ENCODE measurements around the gene LMO3.

The LMO3 gene

DNA sequence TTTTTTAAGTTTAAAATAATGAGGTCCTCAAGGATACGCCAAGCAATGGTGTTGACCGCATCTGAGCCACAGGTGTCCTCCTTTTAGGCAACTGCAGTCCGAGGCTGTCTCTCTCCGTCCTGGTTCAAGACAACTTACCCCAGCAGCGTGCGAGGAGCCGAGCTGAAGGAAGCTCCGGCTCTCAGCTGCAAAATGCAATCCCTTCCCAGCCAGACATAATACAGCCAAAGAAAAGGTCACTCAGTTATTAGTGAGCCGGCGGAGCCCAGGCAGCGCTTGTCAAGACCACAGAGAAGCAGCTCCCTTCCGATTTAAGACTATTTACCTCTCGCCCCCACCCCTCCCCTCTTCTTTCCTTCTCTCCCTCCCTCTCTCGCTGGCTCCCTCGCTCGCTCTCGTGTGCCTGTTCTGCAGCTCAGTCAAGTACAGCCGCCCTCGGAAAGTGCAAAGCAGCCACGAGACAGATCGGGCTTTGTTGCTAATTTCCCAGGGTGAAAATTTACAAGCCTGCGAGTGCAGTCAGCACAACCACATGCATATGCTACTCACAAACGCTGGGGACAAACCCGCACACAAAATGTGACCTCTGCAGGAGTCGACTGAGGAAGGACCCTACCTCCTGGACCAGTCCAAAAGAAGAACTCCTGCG is 363 bp upstream of the LMO3 start:
- Mint-ChIP-seq H3K4me1 (ENCODE audit: low read depth) (peaks cover 2% of the 10 kb centered on the region), H3K36me3 (no peaks in the 10 kb centered on the region), H3K4me3 (no peak overlapping the region), H3K27me3 (peaks cover 32% of the 10 kb centered on the region), H3K9me3 (ENCODE audit: low read depth) (no peaks in the 10 kb centered on the region), H3K27ac (no peak overlapping the region)

DNA sequence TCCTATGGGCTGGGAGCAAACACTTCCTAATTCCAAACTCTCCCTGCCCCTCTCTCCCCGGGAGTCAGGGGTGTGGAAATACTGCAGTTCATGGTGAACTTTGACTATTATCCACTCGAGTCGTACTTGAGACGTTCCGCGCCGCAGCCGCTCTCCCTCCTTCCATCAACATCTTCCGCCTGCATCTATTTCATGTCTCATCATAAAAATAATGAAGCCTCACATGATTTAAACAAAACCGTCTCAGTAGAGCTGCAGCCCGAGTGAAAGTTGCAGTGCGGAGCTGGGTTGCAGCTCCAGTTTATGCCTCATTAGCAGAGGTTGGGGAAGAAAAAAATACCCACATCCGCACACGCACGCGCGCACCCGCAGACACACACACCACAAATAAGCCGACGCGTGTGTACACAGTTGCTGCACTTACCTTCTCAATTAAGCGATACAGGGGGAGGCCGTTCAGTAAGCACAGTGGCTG is 283 bp downstream of the LMO3 start:
- peaks cover 32% of the 10 kb centered on the region for H3K27me3 Mint-ChIP-seq
- H3K4me1 Mint-ChIP-seq (ENCODE audit: low read depth): peaks cover 2% of the 10 kb centered on the region
- H3K36me3 Mint-ChIP-seq: no peaks in the 10 kb centered on the region
- no peak overlapping the region for H3K4me3 Mint-ChIP-seq
- H3K27ac Mint-ChIP-seq: no peak overlapping the region
- no peaks in the 10 kb centered on the region for H3K9me3 Mint-ChIP-seq (ENCODE audit: low read depth)

DNA sequence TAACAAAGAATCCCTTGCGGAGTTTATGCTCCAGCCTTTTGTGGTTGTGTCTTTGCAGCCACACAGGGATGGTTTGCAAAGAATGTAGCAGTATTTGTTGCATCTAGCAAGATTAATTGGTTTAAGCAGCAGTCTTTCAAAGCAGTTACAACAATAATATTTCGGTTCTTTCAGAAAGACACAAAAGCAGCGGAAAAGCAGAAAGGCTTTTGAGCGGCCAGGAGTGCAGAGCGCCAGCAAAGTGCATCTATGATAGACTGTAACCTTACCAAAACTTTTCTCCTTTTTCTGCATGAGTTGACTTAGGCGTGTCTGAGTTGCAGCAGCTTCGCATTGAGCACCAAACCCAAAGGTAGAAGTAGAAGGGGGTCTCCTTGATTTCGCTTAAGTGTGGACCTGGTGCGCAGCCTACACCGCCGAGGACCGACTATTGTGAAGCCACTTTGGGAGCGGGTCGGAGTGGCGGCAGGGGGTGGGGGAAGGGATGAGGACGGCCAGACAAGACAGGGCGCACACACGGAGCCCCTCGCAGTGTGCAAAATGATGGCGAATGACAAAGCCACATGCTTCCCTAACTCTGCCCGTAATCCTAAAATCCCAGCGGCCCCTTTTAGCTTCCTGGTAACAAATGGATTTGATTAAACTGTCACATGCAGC is 1.2 kb downstream of the LMO3 start:
- no peak overlapping the region for H3K27ac Mint-ChIP-seq
- no peaks in the 10 kb centered on the region for H3K36me3 Mint-ChIP-seq
- peaks cover 2% of the 10 kb centered on the region for H3K4me1 Mint-ChIP-seq (ENCODE audit: low read depth)
- H3K27me3 Mint-ChIP-seq: peaks cover 32% of the 10 kb centered on the region
- H3K9me3 Mint-ChIP-seq (ENCODE audit: low read depth): no peaks in the 10 kb centered on the region
- H3K4me3 Mint-ChIP-seq: no peak overlapping the region

DNA sequence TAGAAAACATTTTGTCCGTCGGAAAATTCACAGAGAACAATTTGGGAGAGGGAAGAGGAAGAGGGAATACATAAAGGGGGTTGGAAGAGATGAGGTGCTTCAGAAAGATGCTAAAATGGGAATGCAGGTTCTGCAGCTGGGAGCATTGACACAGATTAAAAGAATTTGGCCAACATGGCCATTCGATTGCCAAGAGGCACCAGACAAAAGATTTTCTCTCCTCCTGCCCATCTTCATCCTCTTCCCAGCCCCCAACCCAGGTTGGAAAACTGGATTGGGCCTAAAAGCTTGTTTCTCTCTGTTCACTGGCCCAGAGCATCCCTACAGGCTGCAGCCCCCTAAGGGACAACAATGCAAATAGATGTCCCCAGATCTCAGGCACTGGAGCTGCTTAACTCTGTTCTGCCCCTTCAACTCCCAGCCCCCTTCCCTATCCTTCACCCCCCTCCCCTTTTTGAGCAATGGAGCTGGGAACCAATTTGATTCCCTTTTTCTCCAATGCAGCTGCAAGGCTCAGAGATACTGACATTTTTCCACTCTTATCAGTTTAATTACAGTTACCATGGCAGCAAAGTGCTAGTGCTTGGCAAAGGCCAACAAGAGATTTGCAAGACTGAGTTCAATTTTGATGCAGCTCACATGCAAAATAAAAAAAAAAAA is 1.9 kb downstream of the LMO3 start:
- peaks cover 2% of the 10 kb centered on the region for H3K4me1 Mint-ChIP-seq (ENCODE audit: low read depth)
- H3K9me3 Mint-ChIP-seq (ENCODE audit: low read depth): no peaks in the 10 kb centered on the region
- peaks cover 26% of the 10 kb centered on the region for H3K27me3 Mint-ChIP-seq
- H3K36me3 Mint-ChIP-seq: no peaks in the 10 kb centered on the region
- no peak overlapping the region for H3K4me3 Mint-ChIP-seq
- H3K27ac Mint-ChIP-seq: no peak overlapping the region

DNA sequence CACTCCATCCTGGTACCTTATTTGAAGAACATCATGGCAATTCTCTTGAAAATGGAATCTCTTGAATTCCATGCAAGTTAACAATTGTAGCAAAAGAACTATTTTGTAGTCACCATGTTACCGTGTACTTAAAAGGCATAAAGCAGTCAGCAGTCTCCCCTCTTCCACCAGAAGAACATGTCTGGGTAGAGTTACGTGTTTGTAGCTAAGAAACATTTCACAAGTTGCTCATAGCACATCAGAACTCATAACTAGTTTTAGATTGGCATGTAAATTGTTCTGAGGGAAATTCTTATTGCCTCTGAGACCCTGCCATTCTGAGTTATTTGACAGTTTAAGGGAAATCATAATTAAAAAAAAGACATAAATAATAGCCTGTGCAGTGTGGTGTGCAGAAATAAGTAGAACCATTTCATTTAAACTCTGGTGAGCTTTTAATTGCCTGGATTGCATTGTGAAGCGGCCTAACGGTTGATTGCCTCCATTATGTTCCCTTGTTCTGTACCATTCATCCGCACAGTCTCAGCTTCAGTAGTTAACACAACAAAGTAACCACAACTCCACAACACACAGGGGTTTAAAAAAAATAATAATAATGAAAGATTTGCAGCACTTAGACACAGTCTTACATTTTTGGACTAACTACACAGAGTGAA is 2.6 kb downstream of the LMO3 start:
- Mint-ChIP-seq H3K27me3 (peaks cover 26% of the 10 kb centered on the region), H3K27ac (no peak overlapping the region), H3K36me3 (no peaks in the 10 kb centered on the region), H3K9me3 (ENCODE audit: low read depth) (no peaks in the 10 kb centered on the region), H3K4me3 (no peak overlapping the region), H3K4me1 (ENCODE audit: low read depth) (peaks cover 2% of the 10 kb centered on the region)

DNA sequence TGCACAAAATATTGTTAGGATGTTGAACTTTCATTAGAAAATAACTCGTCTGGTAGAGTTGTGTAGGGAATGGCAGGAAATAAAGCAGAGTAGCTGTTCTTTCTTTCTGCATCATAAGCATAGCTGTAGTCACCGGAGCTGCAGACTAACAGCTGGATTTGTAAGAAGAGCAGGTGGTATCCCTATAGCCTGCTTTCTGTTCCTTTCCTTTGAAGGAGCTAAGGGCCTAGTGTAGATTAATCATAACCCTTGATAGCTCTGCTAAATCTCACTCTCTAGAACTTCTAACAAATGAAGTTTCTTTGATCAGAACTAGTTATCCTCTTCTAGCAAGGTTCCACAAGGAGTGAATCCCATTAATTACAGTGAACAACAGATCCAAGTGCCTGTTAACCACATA is 3.5 kb downstream of the LMO3 start:
- Mint-ChIP-seq H3K27me3 (peaks cover 17% of the 10 kb centered on the region), H3K9me3 (ENCODE audit: low read depth) (no peaks in the 10 kb centered on the region), H3K4me1 (ENCODE audit: low read depth) (peaks cover 2% of the 10 kb centered on the region), H3K27ac (no peak overlapping the region), H3K4me3 (no peak overlapping the region), H3K36me3 (no peaks in the 10 kb centered on the region)

DNA sequence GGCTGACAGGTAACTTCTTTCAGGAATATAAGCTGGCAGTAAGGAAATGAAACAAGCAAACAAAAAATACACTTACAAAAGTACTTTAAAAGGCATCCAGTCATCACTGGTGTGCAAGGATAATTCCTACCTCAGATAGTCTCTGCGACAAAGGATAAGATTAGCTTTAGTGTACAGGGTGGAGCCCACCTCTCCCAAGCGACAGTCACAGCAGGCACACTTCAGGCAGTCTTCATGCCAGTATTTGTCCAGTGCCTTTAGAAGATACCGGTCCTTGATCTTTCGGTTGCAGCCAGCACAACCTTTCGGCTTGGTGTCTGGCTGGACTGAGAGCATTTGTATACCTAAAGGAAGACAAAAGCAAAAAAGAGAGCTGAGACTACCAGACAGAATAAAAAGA is 5.4 kb downstream of the LMO3 start:
- Mint-ChIP-seq H3K9me3 (ENCODE audit: low read depth) (no peaks in the 10 kb centered on the region), H3K27me3 (peaks cover 6% of the 10 kb centered on the region), H3K4me1 (ENCODE audit: low read depth) (no peaks in the 10 kb centered on the region)

DNA sequence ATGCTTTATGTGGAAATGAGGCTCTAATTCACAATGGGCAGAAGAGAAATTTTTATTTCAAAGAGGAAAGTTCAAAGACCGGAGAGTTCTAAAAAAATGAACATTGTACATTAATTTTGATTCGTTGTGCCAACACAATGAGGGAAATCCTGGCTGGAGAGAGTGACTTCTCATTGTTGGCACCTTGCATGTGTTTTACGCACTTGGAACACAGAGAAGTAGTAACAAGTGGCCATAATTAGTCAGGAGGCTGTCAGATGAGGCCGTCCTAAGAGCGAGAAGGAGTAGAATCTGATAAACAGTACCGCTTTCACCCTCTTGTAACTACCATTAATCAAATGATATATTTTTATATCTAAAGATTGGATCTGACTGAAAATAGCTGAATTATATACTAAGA is 6.9 kb downstream of the LMO3 start:
- Mint-ChIP-seq H3K9me3 (ENCODE audit: low read depth) (no peaks in the 10 kb centered on the region), H3K27ac (no peak overlapping the region), H3K4me1 (ENCODE audit: low read depth) (no peaks in the 10 kb centered on the region), H3K4me3 (no peak overlapping the region), H3K27me3 (no peaks in the 10 kb centered on the region), H3K36me3 (no peaks in the 10 kb centered on the region)

More for the DNA sequence above, 5.4 kb downstream of the LMO3 start:
- Mint-ChIP-seq H3K36me3 (no peaks in the 10 kb centered on the region), H3K27ac (no peak overlapping the region), H3K4me3 (no peak overlapping the region)

DNA sequence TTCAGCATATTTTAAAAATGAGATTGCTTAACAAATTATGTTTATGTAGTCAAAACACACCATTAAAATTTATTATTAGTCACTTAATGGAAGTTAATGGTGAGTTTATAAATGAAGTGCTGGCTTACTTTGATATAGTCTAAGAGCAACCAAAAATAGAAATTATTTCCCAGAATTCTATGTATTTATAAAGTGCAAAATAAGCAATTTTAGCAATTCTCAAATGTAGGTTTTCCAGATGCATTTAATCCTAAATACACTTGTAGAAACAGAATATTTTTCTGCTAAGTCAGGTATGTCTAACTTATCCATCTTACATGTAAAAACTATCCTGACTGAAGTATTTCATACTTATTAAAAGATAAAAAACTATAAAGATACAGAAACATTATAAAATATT is 11.2 kb downstream of the LMO3 start:
- H3K4me1 Mint-ChIP-seq (ENCODE audit: low read depth): no peaks in the 10 kb centered on the region
- no peak overlapping the region for H3K4me3 Mint-ChIP-seq
- H3K9me3 Mint-ChIP-seq (ENCODE audit: low read depth): no peaks in the 10 kb centered on the region
- H3K27me3 Mint-ChIP-seq: no peaks in the 10 kb centered on the region
- no peaks in the 10 kb centered on the region for H3K36me3 Mint-ChIP-seq
- no peak overlapping the region for H3K27ac Mint-ChIP-seq

DNA sequence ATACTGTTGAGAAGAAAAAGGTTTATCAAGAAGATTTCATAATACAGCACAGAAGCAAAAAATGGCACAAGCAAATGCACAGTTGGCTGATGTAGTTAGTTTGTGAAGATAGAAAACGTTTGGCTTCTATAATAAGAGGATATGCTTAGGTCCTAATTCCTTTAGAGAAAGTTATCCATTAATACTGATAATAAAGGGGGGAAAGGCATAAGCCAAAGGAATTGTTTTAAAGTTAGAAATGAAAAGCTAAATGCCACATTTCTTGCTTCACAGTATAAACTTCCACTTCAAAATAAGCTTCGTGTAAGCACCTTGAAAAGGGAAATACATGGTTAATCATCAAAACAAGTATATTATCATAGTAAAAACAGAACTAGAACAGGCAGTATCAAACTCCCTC is 12.4 kb downstream of the LMO3 start:
- no peaks in the 10 kb centered on the region for H3K9me3 Mint-ChIP-seq (ENCODE audit: low read depth)
- H3K4me1 Mint-ChIP-seq (ENCODE audit: low read depth): no peaks in the 10 kb centered on the region
- no peaks in the 10 kb centered on the region for H3K36me3 Mint-ChIP-seq
- H3K27me3 Mint-ChIP-seq: no peaks in the 10 kb centered on the region
- H3K27ac Mint-ChIP-seq: no peak overlapping the region
- H3K4me3 Mint-ChIP-seq: no peak overlapping the region

DNA sequence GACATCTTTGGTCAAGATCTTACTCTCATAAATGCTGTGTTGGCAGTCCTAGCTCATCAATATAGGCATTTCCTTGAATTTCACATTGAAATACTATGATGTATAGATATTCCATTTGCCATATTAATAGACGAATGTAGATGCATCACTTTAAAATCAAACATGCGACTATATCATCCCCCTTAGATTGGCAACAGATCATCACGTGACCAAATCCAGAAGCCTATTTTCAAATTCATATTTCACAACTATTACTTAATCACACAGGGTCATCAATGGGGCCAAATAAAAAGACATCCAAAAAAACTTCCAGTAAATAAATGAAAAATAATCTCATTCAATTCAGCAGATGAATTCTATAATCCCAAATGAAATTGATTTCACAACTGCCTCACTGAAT is 15.3 kb downstream of the LMO3 start:
- no peak overlapping the region for H3K4me3 Mint-ChIP-seq
- no peaks in the 10 kb centered on the region for H3K4me1 Mint-ChIP-seq (ENCODE audit: low read depth)
- no peak overlapping the region for H3K27ac Mint-ChIP-seq
- no peaks in the 10 kb centered on the region for H3K27me3 Mint-ChIP-seq
- no peaks in the 10 kb centered on the region for H3K36me3 Mint-ChIP-seq
- H3K9me3 Mint-ChIP-seq (ENCODE audit: low read depth): no peaks in the 10 kb centered on the region

DNA sequence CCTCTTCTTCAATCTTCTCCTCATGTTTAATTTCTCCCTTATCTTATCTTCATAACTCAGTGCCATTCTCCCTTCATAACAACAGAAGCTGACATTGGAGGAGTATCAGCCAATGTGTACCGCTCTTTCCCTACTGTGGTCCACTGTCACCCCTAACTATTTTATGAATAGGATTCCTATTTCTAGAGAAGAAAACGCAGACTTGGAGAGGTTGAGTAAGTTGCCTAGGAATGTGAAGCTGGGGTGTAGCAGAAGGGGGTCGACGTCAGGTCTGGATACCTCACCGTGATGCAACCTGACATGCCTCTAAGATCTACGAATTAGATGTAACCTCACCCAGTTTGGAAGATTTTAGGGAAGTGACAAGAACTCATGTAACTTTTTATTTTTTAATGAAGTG is 17.1 kb downstream of the LMO3 start:
- no peaks in the 10 kb centered on the region for H3K4me1 Mint-ChIP-seq (ENCODE audit: low read depth)
- no peak overlapping the region for H3K27ac Mint-ChIP-seq
- no peaks in the 10 kb centered on the region for H3K36me3 Mint-ChIP-seq
- H3K4me3 Mint-ChIP-seq: no peak overlapping the region
- no peaks in the 10 kb centered on the region for H3K27me3 Mint-ChIP-seq
- no peaks in the 10 kb centered on the region for H3K9me3 Mint-ChIP-seq (ENCODE audit: low read depth)

DNA sequence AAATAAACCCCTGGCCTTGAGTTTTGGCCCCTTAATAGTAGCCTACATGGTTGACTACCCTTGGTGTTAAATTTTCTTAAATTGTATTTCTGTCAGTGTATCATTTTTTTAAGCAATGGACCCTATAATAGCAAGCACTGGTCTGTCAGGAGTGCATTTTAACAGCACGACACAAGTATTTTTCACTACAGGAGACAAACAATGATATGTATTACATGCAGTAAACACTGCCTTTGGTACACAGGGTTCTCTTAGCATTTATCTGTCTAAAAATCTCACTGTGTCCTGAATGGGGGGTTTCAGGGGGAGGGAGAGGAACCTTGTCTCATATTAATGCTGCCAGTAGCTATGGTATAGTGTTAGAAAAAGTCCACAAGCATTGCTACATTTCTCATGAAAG is 18.4 kb downstream of the LMO3 start:
- H3K4me1 Mint-ChIP-seq (ENCODE audit: low read depth): no peaks in the 10 kb centered on the region
- H3K27me3 Mint-ChIP-seq: no peaks in the 10 kb centered on the region
- no peak overlapping the region for H3K27ac Mint-ChIP-seq
- no peak overlapping the region for H3K4me3 Mint-ChIP-seq
- H3K36me3 Mint-ChIP-seq: no peaks in the 10 kb centered on the region
- H3K9me3 Mint-ChIP-seq (ENCODE audit: low read depth): no peaks in the 10 kb centered on the region

DNA sequence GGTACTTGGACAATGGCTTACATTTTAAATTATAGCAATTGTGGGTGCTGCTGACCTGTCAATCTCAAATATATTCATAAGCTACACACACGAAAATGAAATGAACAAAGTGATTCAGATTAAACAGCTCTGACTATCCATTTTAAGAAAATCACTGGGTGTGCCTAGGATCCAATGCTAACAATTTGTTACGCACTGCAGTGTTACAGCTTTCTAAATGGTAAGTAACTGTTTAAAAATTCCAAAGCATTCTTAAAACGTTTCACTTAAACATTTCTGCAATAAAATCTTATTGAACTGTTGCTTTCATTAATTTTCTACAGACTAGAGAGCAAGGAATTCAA is 18.9 kb downstream of the LMO3 start:
- Mint-ChIP-seq H3K27ac (no peak overlapping the region), H3K27me3 (no peaks in the 10 kb centered on the region), H3K9me3 (ENCODE audit: low read depth) (peaks cover 3% of the 10 kb centered on the region), H3K36me3 (no peaks in the 10 kb centered on the region), H3K4me1 (ENCODE audit: low read depth) (no peaks in the 10 kb centered on the region), H3K4me3 (no peak overlapping the region)

DNA sequence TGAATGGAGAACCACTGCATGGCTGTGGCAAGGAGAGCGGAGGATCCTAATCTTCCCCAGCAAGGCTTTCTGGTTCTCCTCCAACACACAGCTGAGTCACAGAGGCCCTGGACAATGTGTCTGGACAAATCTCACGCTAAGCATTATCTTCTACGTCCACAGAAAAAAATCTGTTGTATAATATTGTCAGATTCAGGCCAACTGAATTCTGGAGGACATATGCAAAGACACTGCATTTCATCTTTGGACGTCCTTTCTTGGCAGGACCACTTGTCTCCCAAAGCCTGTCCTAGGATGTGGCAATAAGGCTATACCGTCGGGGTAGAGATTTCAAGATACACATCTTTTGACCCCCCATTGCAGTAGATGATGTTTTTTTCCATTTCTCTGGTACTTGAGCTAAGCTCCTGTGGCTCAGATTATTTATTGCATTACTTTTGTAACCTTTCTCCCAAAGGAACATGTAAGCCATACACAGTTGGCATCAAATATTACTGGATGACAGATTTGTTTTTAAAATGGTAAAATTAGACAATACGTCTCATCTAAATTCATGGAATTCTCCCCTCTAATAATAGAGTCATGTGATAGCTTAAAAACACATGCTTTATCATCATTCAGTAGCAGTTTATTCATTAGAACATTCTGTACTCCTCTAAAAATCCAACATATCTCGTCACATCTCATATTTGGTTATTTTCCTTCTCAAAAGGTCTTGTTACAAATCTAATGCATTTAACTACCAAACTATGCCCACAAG is 19.4 kb downstream of the LMO3 start:
- Mint-ChIP-seq H3K27ac (no peak overlapping the region), H3K27me3 (no peaks in the 10 kb centered on the region), H3K36me3 (no peaks in the 10 kb centered on the region), H3K4me3 (no peak overlapping the region), H3K4me1 (ENCODE audit: low read depth) (no peaks in the 10 kb centered on the region), H3K9me3 (ENCODE audit: low read depth) (peaks cover 5% of the 10 kb centered on the region)
